H1 (cell line): Measurements from ENCODE around the gene ZNF2. TPM values are rescaled to one million over a fixed set of nuclear protein-coding genes. Genes with fewer than 3 reads are reported as not detected.

Source experiments
- CTCF ChIA-PET: fragments of 300-600 bp; sonication (Branson Sonifier 250); formaldehyde crosslinking; loops from one replicate; lab custom pipeline; 2021; ENCODE audit not compliant: partially characterized antibody; lab: Charles Lee
- POLR2A ChIA-PET: fragments of 300-600 bp; sonication (Branson Sonifier 250); formaldehyde crosslinking; loops from one replicate; lab custom pipeline; 2021; ENCODE audit warnings: inconsistent platforms; ENCODE audit not compliant: partially characterized antibody; lab: Charles Lee
- DNase-seq, 2 experiments: peaks; one replicate each; pipeline versions ENCODE4 v3.0.0 to v3.0.0-alpha.2; 2010 to 2022; ENCODE audit warnings: low spot score in 2 of 2, low read depth in 1 of 2, mixed read lengths in 1 of 2
- FAIRE-seq: peaks from 2 replicates; lab custom pipeline; 2011; peaks lifted over from hg19 to GRCh38; lab: Jason Lieb, UNC
- H2AFZ ChIP-seq: 2 replicates; pipeline ENCODE4 v1.8.1; 2012; ENCODE audit warnings: low read length, inconsistent platforms
- H2AK5ac ChIP-seq: 2 replicates; pipeline ENCODE4 v1.6.1; 2013; ENCODE audit warnings: low read depth, low read length
- H2BK120ac ChIP-seq: replicated peaks from 2 replicates; pipeline ENCODE3; 2013; ENCODE audit warnings: low read depth, low read length, inconsistent platforms
- H2BK12ac ChIP-seq: 2 replicates; pipeline ENCODE4 v1.6.1; 2013; ENCODE audit warnings: low read depth, low read length
- H2BK15ac ChIP-seq: 2 replicates; pipeline ENCODE4 v1.6.1; 2013; ENCODE audit warnings: low read length
- H2BK20ac ChIP-seq: 2 replicates; pipeline ENCODE4 v1.6.1; 2013; ENCODE audit warnings: low read length
- H2BK5ac ChIP-seq: 2 replicates; pipeline ENCODE4 v1.6.1; 2013; ENCODE audit warnings: low read depth, low read length
- H3K14ac ChIP-seq: 2 replicates; pipeline ENCODE4 v1.6.1; 2013; ENCODE audit warnings: inconsistent platforms; ENCODE audit not compliant: insufficient read length
- H3K18ac ChIP-seq: 2 replicates; pipeline ENCODE4 v1.6.1; 2013; ENCODE audit warnings: low read length; ENCODE audit errors: extremely low read depth
- H3K23ac ChIP-seq: 2 replicates; pipeline ENCODE4 v1.6.1; 2013; ENCODE audit warnings: inconsistent platforms; ENCODE audit not compliant: insufficient read length
- H3K23me2 ChIP-seq: 2 replicates; pipeline ENCODE4 v1.6.1; 2013; ENCODE audit warnings: low read depth, low read length
- H3K27ac ChIP-seq: 2 replicates; pipeline ENCODE4 v1.6.1; 2011; ENCODE audit warnings: low read depth, low read length, inconsistent platforms
- H3K27me3 ChIP-seq, 4 experiments: replicated peaks in 1 of 4; 1 replicate in 1 of 4; 2 replicates in 3 of 4; pipeline versions ENCODE4 v1.6.1 to v1.8.1; 2011 to 2013; ENCODE audit warnings: low read length in 3 of 4, mild to moderate bottlenecking in 3 of 4, inconsistent platforms in 2 of 4, mixed read lengths in 2 of 4, moderate library complexity in 1 of 4; ENCODE audit not compliant: control insufficient read depth in 3 of 4, insufficient read depth in 3 of 4; ENCODE audit errors: extremely low read depth in 1 of 4
- H3K36me3 ChIP-seq, 4 experiments: 2 replicates each; pipeline versions ENCODE4 v1.6.1 to v1.8.1; 2011 to 2013; ENCODE audit warnings: mild to moderate bottlenecking in 4 of 4, low read length in 3 of 4, moderate library complexity in 2 of 4, control low read depth in 1 of 4, inconsistent platforms in 1 of 4; ENCODE audit not compliant: insufficient read depth in 4 of 4, control insufficient read depth in 2 of 4
- H3K4ac ChIP-seq: replicated peaks from 2 replicates; pipeline ENCODE3; 2013; ENCODE audit warnings: low read length, low read depth, mixed read lengths, inconsistent platforms; ENCODE audit not compliant: insufficient read length
- H3K4me1 ChIP-seq, 4 experiments: replicated peaks in 1 of 4; 1 replicate in 1 of 4; 2 replicates in 3 of 4; pipeline versions ENCODE4 v1.6.1 to v1.8.1; 2011 to 2013; ENCODE audit warnings: low read length in 3 of 4, inconsistent platforms in 2 of 4, mixed read lengths in 1 of 4; ENCODE audit not compliant: insufficient read depth in 4 of 4, control insufficient read depth in 3 of 4
- H3K4me2 ChIP-seq, 2 experiments: 2 replicates each; pipeline versions ENCODE4 v1.6.1 to v1.8.1; 2011 to 2013; ENCODE audit warnings: low read depth in 2 of 2, low read length in 2 of 2, control low read depth in 1 of 2, inconsistent platforms in 1 of 2, mild to moderate bottlenecking in 1 of 2; ENCODE audit not compliant: insufficient read depth in 1 of 2
- H3K4me3 ChIP-seq, 4 experiments: fragments of 200-600, 300-600 bp in 1 of 4; sonication (generic), shearing (Covaris generic), sonication (Bioruptor Twin) in 1 of 4; 2 replicates each; pipeline versions ENCODE4 v1.5.1 to v1.8.1; 2011 to 2016; ENCODE audit warnings: low read length in 4 of 4, low read depth in 3 of 4, control low read depth in 2 of 4, inconsistent platforms in 2 of 4, mild to moderate bottlenecking in 2 of 4, mixed read lengths in 1 of 4, moderate library complexity in 1 of 4; ENCODE audit not compliant: insufficient read depth in 2 of 4; ENCODE audit errors: extremely low read depth in 1 of 4
- H3K56ac ChIP-seq: replicated peaks from 2 replicates; pipeline ENCODE3; 2013; ENCODE audit warnings: low read depth, mild to moderate bottlenecking, mixed read lengths, low read length, inconsistent platforms; ENCODE audit not compliant: insufficient read length
- H3K79me1 ChIP-seq: 2 replicates; pipeline ENCODE4 v1.6.1; 2013; ENCODE audit warnings: low read depth, low read length, control low read depth
- H3K79me2 ChIP-seq, 2 experiments: 2 replicates each; pipeline versions ENCODE4 v1.6.1 to v1.8.1; 2012 to 2013; ENCODE audit warnings: low read length in 2 of 2, mild to moderate bottlenecking in 2 of 2, inconsistent platforms in 1 of 2; ENCODE audit not compliant: insufficient read depth in 2 of 2, control insufficient read depth in 1 of 2
- H3K9ac ChIP-seq, 4 experiments: replicated peaks in 1 of 4; 1 replicate in 1 of 4; 2 replicates in 3 of 4; pipeline versions ENCODE4 v1.6.1 to v1.8.1; 2011 to 2013; ENCODE audit warnings: low read depth in 3 of 4, low read length in 3 of 4, control low read depth in 2 of 4, mild to moderate bottlenecking in 2 of 4, moderate library complexity in 2 of 4, inconsistent platforms in 1 of 4; ENCODE audit errors: extremely low read depth in 1 of 4
- H3K9me3 ChIP-seq, 2 experiments: 2 replicates each; pipeline versions ENCODE4 v1.6.1 to v1.8.1; 2012 to 2013; ENCODE audit warnings: mild to moderate bottlenecking in 2 of 2, moderate library complexity in 2 of 2, control low read depth in 1 of 2, inconsistent platforms in 1 of 2, low read depth in 1 of 2, low read length in 1 of 2, mixed read lengths in 1 of 2; ENCODE audit not compliant: insufficient read depth in 2 of 2
- H4K20me1 ChIP-seq, 2 experiments: replicated peaks in 1 of 2; 2 replicates each; pipeline versions ENCODE3 to v1.8.1; 2011 to 2013; ENCODE audit warnings: inconsistent platforms in 2 of 2, low read length in 2 of 2, mild to moderate bottlenecking in 1 of 2; ENCODE audit not compliant: insufficient read depth in 2 of 2, control insufficient read depth in 1 of 2
- H4K5ac ChIP-seq: 2 replicates; pipeline ENCODE4 v1.6.1; 2013; ENCODE audit warnings: low read length, low read depth, mixed read lengths, inconsistent platforms; ENCODE audit not compliant: insufficient read length
- H4K8ac ChIP-seq: 2 replicates; pipeline ENCODE4 v1.8.0; 2013; ENCODE audit warnings: mild to moderate bottlenecking, moderate library complexity, low read length, inconsistent platforms; ENCODE audit not compliant: insufficient read depth; ENCODE audit errors: extremely low read depth
- H4K91ac ChIP-seq: replicated peaks from 2 replicates; pipeline ENCODE3; 2013; ENCODE audit warnings: low read length, mixed read lengths, inconsistent platforms; ENCODE audit not compliant: insufficient read length
- CBX8 ChIP-seq: fragments of 300-800, 300-1000 bp; sonication (generic); IDR thresholded peaks from 2 replicates; pipeline ENCODE4 v1.7.1; 2016; ENCODE audit warnings: low read depth, low read length, borderline replicate concordance
- KDM1A ChIP-seq: fragments of 200-600, 300-600 bp; sonication (generic); IDR thresholded peaks from 2 replicates; pipeline ENCODE4 v1.7.1; 2016; ENCODE audit warnings: mild to moderate bottlenecking, low read length, borderline replicate concordance
- POU5F1 ChIP-seq: IDR thresholded peaks from 2 replicates; pipeline ENCODE4 v1.6.1; 2011; ENCODE audit warnings: low read depth, mild to moderate bottlenecking, low read length, moderate library complexity
- RXRA ChIP-seq: IDR thresholded peaks from 2 replicates; pipeline ENCODE4 v1.6.1; 2011; ENCODE audit warnings: low read depth, mild to moderate bottlenecking, low read length, moderate library complexity; ENCODE audit not compliant: insufficient read depth
- SAP30 ChIP-seq: fragments of 300-600 bp; sonication (generic); IDR thresholded peaks from 2 replicates; pipeline ENCODE4 v1.7.1; 2012; ENCODE audit warnings: low read length, moderate library complexity, mild to moderate bottlenecking, inconsistent platforms; ENCODE audit not compliant: insufficient read depth, insufficient replicate concordance
- TEAD4 ChIP-seq: IDR thresholded peaks from 2 replicates; pipeline ENCODE4 v1.6.1; 2012; ENCODE audit warnings: low read depth, low read length, inconsistent platforms, mixed read lengths
- YY1 ChIP-seq: IDR thresholded peaks from 2 replicates; pipeline ENCODE4 v1.6.1; 2011; ENCODE audit warnings: low read depth, mild to moderate bottlenecking, low read length
- WGBS, 2 experiments: shearing (Covaris generic) in 1 of 2; methylation state at CpG; one replicate each; pipeline versions ENCODE4 v1.1.6 to v1.1.7; 2013 to 2015; ENCODE audit warnings: low lambda C conversion rate in 2 of 2, mixed read lengths in 2 of 2, inconsistent platforms in 1 of 2, low coverage in 1 of 2, missing lambda C conversion rate in 1 of 2; ENCODE audit not compliant: insufficient replicate concordance in 2 of 2, insufficient coverage in 1 of 2, insufficient read length in 1 of 2; ENCODE audit errors: extremely low coverage in 1 of 2, missing lambda C conversion rate in 1 of 2; 5-methylcytosine and 5-hydroxymethylcytosine counted together
- polyA plus RNA-seq, 7 experiments: library from polyadenylated mRNA; depleted of rRNA in 3 of 7; stranded (reverse) in 5 of 7; unstranded in 2 of 7; fragments of >200 nt in 5 of 7; fragments of 200-250 nt in 2 of 7; gene quantifications; 1 replicate in 5 of 7; 2 replicates in 1 of 7; 4 replicates in 1 of 7; pipeline versions ENCODE4 v1.2.1 to v1.2.3, GENCODE V29; 2011 to 2013; ENCODE audit warnings: missing spikeins in 2 of 7, mixed read lengths in 2 of 7
- total RNA-seq: library from RNA; stranded (reverse); fragmentation: NEBNext Ultra II Directional; extraction: Animal tissue kit (Norgen Biotek cat#: 25700); gene quantifications from 2 replicates; pipeline ENCODE4 v1.2.1, GENCODE V29; 2021
- TF ChIP-seq, protein P1 (sequence below), 3 experiments: IDR thresholded peaks; 1 replicate in 2 of 3; 2 replicates in 1 of 3; pipeline versions ENCODE4 v1.5.1 to v1.6.1; 2011; ENCODE audit warnings: low read length in 3 of 3, mild to moderate bottlenecking in 3 of 3, inconsistent platforms in 2 of 3, low read depth in 1 of 3, moderate library complexity in 1 of 3; ENCODE audit not compliant: insufficient read depth in 1 of 3; ENCODE audit errors: control extremely low read depth in 1 of 3
- TF ChIP-seq, protein P2 (sequence below): IDR thresholded peaks from 2 replicates; pipeline ENCODE4 v1.6.1; 2012; ENCODE audit warnings: low read length, inconsistent platforms

The ZNF2 gene
- total and polyA plus RNA-seq, 2 of the 8 experiments (the other 6 are each of a cell fraction or from before 2014, with no cell fraction given) = 1.3 to 3.0 TPM

DNA sequence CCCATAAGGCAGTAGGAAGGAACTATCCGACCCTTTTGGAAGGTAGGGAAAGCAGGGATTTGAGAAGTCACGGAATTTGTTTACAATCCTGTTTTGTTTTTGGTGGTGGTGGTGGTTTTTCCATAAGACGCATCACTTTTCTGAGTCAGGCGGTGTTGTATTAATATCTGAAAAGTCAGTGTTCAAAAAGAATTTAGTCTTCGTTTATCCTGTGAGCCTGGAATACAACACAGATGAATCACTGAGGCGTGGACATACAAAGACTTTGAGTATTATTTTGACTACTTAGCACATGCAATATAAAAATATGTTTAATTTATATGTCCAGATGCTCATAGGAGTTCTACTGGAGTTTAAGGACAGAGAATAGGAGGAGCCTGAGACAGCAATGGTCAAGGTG lies 42.5 kb downstream of the ZNF2 start:
- H2BK120ac ChIP-seq = no peak overlapping the region
- H2BK20ac ChIP-seq = no peak overlapping the region
- H2BK15ac ChIP-seq = no peak overlapping the region
- H3K23ac ChIP-seq = no peak overlapping the region
- H3K4me1 ChIP-seq = peaks cover 0 to 4% (median 2%) of the 10 kb centered on the region in 4 experiments; a peak in 2 of 7 replicates
- no peak overlapping the region for H2BK5ac ChIP-seq
- H2BK12ac ChIP-seq = no peak overlapping the region
- no peak overlapping the region for H4K5ac ChIP-seq
- POLR2A ChIA-PET = no interaction called here
- CTCF ChIA-PET = no interaction called here
- DNase-seq = no peak
- H4K20me1 ChIP-seq = no peaks in the 10 kb centered on the region
- H4K91ac ChIP-seq = no peak overlapping the region
- peaks cover 6% of the 10 kb centered on the region; the same call in 1 of the 2 replicates for H3K23me2 ChIP-seq
- peaks cover 2 to 4% of the 10 kb centered on the region in 2 experiments; a peak in 2 of 4 replicates for H3K79me2 ChIP-seq
- no peak overlapping the region for H2AK5ac ChIP-seq
- no peak for FAIRE-seq
- peak overlapping the region; percentile 47 to 88 (median 76) for H3K4me3 ChIP-seq
- no peak overlapping the region for H4K8ac ChIP-seq
- no peak overlapping the region for H3K56ac ChIP-seq
- H3K27ac ChIP-seq = no peak overlapping the region
- peaks cover 0 to 10% (median 0%) of the 10 kb centered on the region in 4 experiments; a peak in 3 of 7 replicates for H3K27me3 ChIP-seq
- H3K14ac ChIP-seq = no peak overlapping the region
- 0 out of 2 replicates have a peak, but pooled peaks cover 2% of the 10 kb centered on the region for H3K79me1 ChIP-seq
- 80% methylated on average over 6 of the region's 6 CpGs; no CpG with 5 or more reads in 1 of the 2 experiments for WGBS, 2 experiments
- H3K18ac ChIP-seq = no peak overlapping the region
- H3K4ac ChIP-seq = no peak overlapping the region
- H3K36me3 ChIP-seq = peaks cover 2 to 43% (median 23%) of the 10 kb centered on the region in 4 experiments; a peak in 7 of 8 replicates
- H3K4me2 ChIP-seq = peak overlapping the region; percentile 75 to 77
- peak overlapping the region; percentile 74 for H2AFZ ChIP-seq
- H3K9me3 ChIP-seq = peaks cover 31 to 36% of the 10 kb centered on the region in 2 experiments
- peak overlapping the region in 2 of 4 experiments; percentile 52 to 86; a peak in 4 of 7 replicates for H3K9ac ChIP-seq
- no peak for TF ChIP-seq KDM1A
- TF ChIP-seq, protein P1, sequence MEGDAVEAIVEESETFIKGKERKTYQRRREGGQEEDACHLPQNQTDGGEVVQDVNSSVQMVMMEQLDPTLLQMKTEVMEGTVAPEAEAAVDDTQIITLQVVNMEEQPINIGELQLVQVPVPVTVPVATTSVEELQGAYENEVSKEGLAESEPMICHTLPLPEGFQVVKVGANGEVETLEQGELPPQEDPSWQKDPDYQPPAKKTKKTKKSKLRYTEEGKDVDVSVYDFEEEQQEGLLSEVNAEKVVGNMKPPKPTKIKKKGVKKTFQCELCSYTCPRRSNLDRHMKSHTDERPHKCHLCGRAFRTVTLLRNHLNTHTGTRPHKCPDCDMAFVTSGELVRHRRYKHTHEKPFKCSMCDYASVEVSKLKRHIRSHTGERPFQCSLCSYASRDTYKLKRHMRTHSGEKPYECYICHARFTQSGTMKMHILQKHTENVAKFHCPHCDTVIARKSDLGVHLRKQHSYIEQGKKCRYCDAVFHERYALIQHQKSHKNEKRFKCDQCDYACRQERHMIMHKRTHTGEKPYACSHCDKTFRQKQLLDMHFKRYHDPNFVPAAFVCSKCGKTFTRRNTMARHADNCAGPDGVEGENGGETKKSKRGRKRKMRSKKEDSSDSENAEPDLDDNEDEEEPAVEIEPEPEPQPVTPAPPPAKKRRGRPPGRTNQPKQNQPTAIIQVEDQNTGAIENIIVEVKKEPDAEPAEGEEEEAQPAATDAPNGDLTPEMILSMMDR (IDR thresholded peaks at IDR 0.05; ENCODE audit: control extremely low read depth in 1 of 3, insufficient read depth in 1 of 3, low read depth in 1 of 3, low read length in 3 of 3) = no peak
- no peak for TF ChIP-seq CBX8
- TF ChIP-seq YY1 = no peak
- no peak for TF ChIP-seq TEAD4
- TF ChIP-seq SAP30 = no peak
- no peak for TF ChIP-seq RXRA
- TF ChIP-seq, protein P2, sequence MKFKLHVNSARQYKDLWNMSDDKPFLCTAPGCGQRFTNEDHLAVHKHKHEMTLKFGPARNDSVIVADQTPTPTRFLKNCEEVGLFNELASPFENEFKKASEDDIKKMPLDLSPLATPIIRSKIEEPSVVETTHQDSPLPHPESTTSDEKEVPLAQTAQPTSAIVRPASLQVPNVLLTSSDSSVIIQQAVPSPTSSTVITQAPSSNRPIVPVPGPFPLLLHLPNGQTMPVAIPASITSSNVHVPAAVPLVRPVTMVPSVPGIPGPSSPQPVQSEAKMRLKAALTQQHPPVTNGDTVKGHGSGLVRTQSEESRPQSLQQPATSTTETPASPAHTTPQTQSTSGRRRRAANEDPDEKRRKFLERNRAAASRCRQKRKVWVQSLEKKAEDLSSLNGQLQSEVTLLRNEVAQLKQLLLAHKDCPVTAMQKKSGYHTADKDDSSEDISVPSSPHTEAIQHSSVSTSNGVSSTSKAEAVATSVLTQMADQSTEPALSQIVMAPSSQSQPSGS = no peak
- TF ChIP-seq POU5F1 = no peak
